ENCODE results near the gene GGT1. TPM values are rescaled to one million over a fixed set of nuclear protein-coding genes. Genes with fewer than 3 reads are reported as not detected.

The GGT1 gene
- total and polyA plus RNA-seq, 4 donors: 31.8 to 162 (median 52.9) TPM

- no peak overlapping the region for H3K4me3 ChIP-seq
- WGBS, 2 donors: 91 to 95% methylated on average over 12 of the region's 12 CpGs
Measured at GRCh38 chr22:24582056-24582814, 20.8 kb upstream of the GGT1 start.

GRCh38 chr22:24583221-24584165, 19.5 kb upstream of the GGT1 start:
- H3K4me3 ChIP-seq: no peak overlapping the region
- H3K9ac ChIP-seq (ENCODE audit: insufficient read depth in 1 of 2, low read length in 2 of 2): peak overlapping the region; percentile 8 to 55
- no peak for TF ChIP-seq CTCF (IDR thresholded peaks at IDR 0.05; ENCODE audit: control extremely low read depth, extremely low read depth)
- no peaks in the 10 kb centered on the region for H3K9me3 ChIP-seq (ENCODE audit: control insufficient read depth in 4 of 4, insufficient read depth in 3 of 4, low read length in 3 of 4)
- H3K27ac ChIP-seq (ENCODE audit: low read depth in 1 of 2, low read length in 1 of 2): peak overlapping the region in 1 of 2 donors; percentile 4
- H3K27me3 ChIP-seq (ENCODE audit: control insufficient read depth in 3 of 3, insufficient read depth in 3 of 3, low read length in 2 of 3): no peaks in the 10 kb centered on the region
- no peak for ATAC-seq (ENCODE audit: insufficient read depth, low FRiP score)
- H3K4me1 ChIP-seq (ENCODE audit: control insufficient read depth in 5 of 5, insufficient read depth in 5 of 5, low read length in 5 of 5): peaks cover 0 to 16% (median 9%) of the 10 kb centered on the region in 5 donors
- H3K36me3 ChIP-seq (ENCODE audit: control insufficient read depth in 4 of 4, insufficient read depth in 4 of 4, low read length in 4 of 4): peaks cover 0 to 19% (median 7%) of the 10 kb centered on the region in 4 donors
- 57 to 72% methylated on average over 19 of the region's 19 CpGs for WGBS, 2 donors
- DNase-seq: peak; percentile 55 to 76 (median 64)

More at GRCh38 chr22:24582056-24582814, 20.8 kb upstream of the GGT1 start:
- Histone ChIP-seq H3K9ac (ENCODE audit: insufficient read depth in 1 of 2, low read length in 2 of 2) (no peak overlapping the region), H3K4me1 (ENCODE audit: control insufficient read depth in 5 of 5, insufficient read depth in 5 of 5, low read length in 5 of 5) (peaks cover 0 to 16% (median 6%) of the 10 kb centered on the region in 5 donors), H3K36me3 (ENCODE audit: control insufficient read depth in 4 of 4, insufficient read depth in 4 of 4, low read length in 4 of 4) (peaks cover 0 to 9% (median 6%) of the 10 kb centered on the region in 4 donors), H3K27me3 (ENCODE audit: control insufficient read depth in 3 of 3, insufficient read depth in 3 of 3, low read length in 2 of 3) (no peaks in the 10 kb centered on the region), H3K9me3 (ENCODE audit: control insufficient read depth in 4 of 4, insufficient read depth in 3 of 4, low read length in 3 of 4) (no peaks in the 10 kb centered on the region), H3K27ac (ENCODE audit: low read depth in 1 of 2, low read length in 1 of 2) (no peak overlapping the region)
- TF ChIP-seq CTCF (IDR thresholded peaks at IDR 0.05; ENCODE audit: control extremely low read depth, extremely low read depth): no peak
- ATAC-seq (ENCODE audit: insufficient read depth, low FRiP score): no peak
- no peak for DNase-seq

- no peak for DNase-seq
- H3K9ac ChIP-seq (ENCODE audit: insufficient read depth in 1 of 2, low read length in 2 of 2): peak overlapping the region in 1 of 2 donors; percentile 55
- H3K9me3 ChIP-seq (ENCODE audit: control insufficient read depth in 4 of 4, insufficient read depth in 3 of 4, low read length in 3 of 4): no peaks in the 10 kb centered on the region
- no peak overlapping the region for H3K4me3 ChIP-seq
- no peaks in the 10 kb centered on the region for H3K27me3 ChIP-seq (ENCODE audit: control insufficient read depth in 3 of 3, insufficient read depth in 3 of 3, low read length in 2 of 3)
- no peak overlapping the region for H3K27ac ChIP-seq (ENCODE audit: low read depth in 1 of 2, low read length in 1 of 2)
- H3K36me3 ChIP-seq (ENCODE audit: control insufficient read depth in 4 of 4, insufficient read depth in 4 of 4, low read length in 4 of 4): peaks cover 0 to 23% (median 13%) of the 10 kb centered on the region in 4 donors
- TF ChIP-seq CTCF (IDR thresholded peaks at IDR 0.05; ENCODE audit: control extremely low read depth, extremely low read depth): no peak
- no peak for ATAC-seq (ENCODE audit: insufficient read depth, low FRiP score)
- WGBS, 2 donors: 93 to 96% methylated on average over 5 of the region's 5 CpGs
- H3K4me1 ChIP-seq (ENCODE audit: control insufficient read depth in 5 of 5, insufficient read depth in 5 of 5, low read length in 5 of 5): peaks cover 0 to 16% (median 4%) of the 10 kb centered on the region in 5 donors
Measured at GRCh38 chr22:24584166-24584790, 18.7 kb upstream of the GGT1 start.
